Psoas muscle (tissue), 8 donors: Measurements from ENCODE around the gene COPZ2. TPM values are rescaled to one million over a fixed set of nuclear protein-coding genes. Genes with fewer than 3 reads are reported as not detected.

Experiments used
- ATAC-seq, 4 donors: fragments of 200-7000 bp; cut with Tn5 transposase; one replicate each; pipeline ENCODE4 v1.9.1; 2020; ENCODE audit warnings: moderate library complexity in 3 of 4, mild to moderate bottlenecking in 2 of 4
- DNase-seq, 2 donors: peaks; one replicate each; pipeline ENCODE4 v3.0.0-alpha.2; 2020
- H3K27ac ChIP-seq: fragments of 200-600 bp; one replicate; pipeline ENCODE4 v1.8.0; 2022
- H3K27me3 ChIP-seq, 3 donors: fragments of 200-600 bp in 1 of 3; one replicate each; pipeline versions ENCODE4 v1.6.1 to v1.8.0; 2013 to 2022; ENCODE audit warnings: low read length in 2 of 3, mild to moderate bottlenecking in 2 of 3, moderate library complexity in 1 of 3; ENCODE audit not compliant: insufficient read depth in 3 of 3
- H3K36me3 ChIP-seq, 2 donors: fragments of 200-600 bp in 1 of 2; one replicate each; pipeline versions ENCODE4 v1.6.1 to v1.8.0; 2013 to 2022; ENCODE audit warnings: low read depth in 1 of 2, mild to moderate bottlenecking in 1 of 2, moderate library complexity in 1 of 2; ENCODE audit not compliant: insufficient read depth in 1 of 2
- H3K4me1 ChIP-seq: fragments of 200-600 bp; one replicate; pipeline ENCODE4 v1.8.0; 2022
- H3K4me3 ChIP-seq: fragments of 200-600 bp; one replicate; pipeline ENCODE4 v1.8.0; 2022; ENCODE audit warnings: mild to moderate bottlenecking
- H3K9me3 ChIP-seq: fragments of 200-600 bp; one replicate; pipeline ENCODE4 v1.8.0; 2022
- CTCF ChIP-seq: fragments of 200-600 bp; IDR thresholded peaks from one replicate; pipeline ENCODE4 v1.8.0; 2022; ENCODE audit warnings: antibody characterized with exemption
- WGBS, 3 donors: extraction: QIAGEN DNeasy Blood & Tissue Kit; methylation state at CpG; one replicate each; pipeline versions ENCODE4 v1.1.6 to v1.1.7; 2013; 5-methylcytosine and 5-hydroxymethylcytosine counted together
- intact Hi-C, 2 donors: fragments of 100-400 bp; cut with DNase I; formaldehyde crosslinking; loops; one replicate each; pipeline versions ENCODE4 v1.11.0 to v1.14.2; 2022
- polyA plus RNA-seq, 3 donors: library from polyadenylated mRNA; stranded (reverse); fragments of 200-250 nt; gene quantifications; one replicate each; pipeline ENCODE4 v1.2.3, GENCODE V29; 2013
- total RNA-seq, 4 donors: library from RNA; stranded (reverse); fragmentation: NEBNext Ultra II Directional in 2 of 4; extraction: Animal tissue kit (Norgen Biotek cat#: 25700) in 2 of 4; gene quantifications; one replicate each; pipeline versions ENCODE4 v1.2.1 to v1.2.4, GENCODE V29; 2021 to 2023
- donor health status: healthy with polysubstance abuse.
- donor health status: DM: no; HTN: no; CAD: no; lungs with moderate emphysema.
- donor health status: Bipolar disorder and iron deficiency.
- donor health status: healthy.
- donor health status: DM: yes; HTN: yes; CAD: no.
- donor health status: DM: no; HTN: no; CAD: no.
- donor health status: DM: no; HTN: no; CAD: no.
- donor health status: DM: yes; HTN: yes; CAD: no.

COPZ2 gene
- total and polyA plus RNA-seq, 7 donors: 16.8 to 130 (median 56.4) TPM

GRCh38 chr17:48058393-48059124, 21.0 kb upstream of the COPZ2 start:
- Histone ChIP-seq H3K27me3 (no peaks in the 10 kb centered on the region), H3K4me3 (peak overlapping the region; percentile 6), H3K9me3 (no peaks in the 10 kb centered on the region), H3K4me1 (peaks cover 89% of the 10 kb centered on the region), H3K27ac (peak overlapping the region; percentile 77), H3K36me3 (peaks cover 32 to 90% of the 10 kb centered on the region in 2 donors)
- TF ChIP-seq CTCF: no peak
- WGBS, 3 donors: 59 to 80% (median 61%) methylated on average over 11 of the region's 11 CpGs
- ATAC-seq (no peak), DNase-seq (no peak)
- intact Hi-C loops: no loop called here

DNA sequence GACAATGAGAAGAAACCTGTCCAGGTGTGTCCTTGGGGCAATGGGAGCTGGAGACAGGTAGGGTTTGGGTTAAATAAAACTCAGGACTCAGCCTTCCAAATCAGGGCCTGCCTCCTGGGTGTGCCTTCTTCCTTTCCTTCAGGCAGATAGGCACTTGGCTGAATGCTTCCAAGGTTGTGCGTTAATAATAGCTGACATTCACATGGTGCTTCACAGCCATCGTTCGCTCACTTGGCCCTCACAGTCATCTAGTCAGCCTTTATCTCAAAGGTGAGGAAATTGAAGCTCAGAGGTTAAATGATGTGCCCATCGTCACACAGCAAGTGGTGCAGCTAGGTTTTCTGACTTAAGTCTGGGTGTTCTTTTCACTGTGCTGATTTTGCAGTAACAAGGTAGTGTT, 20.0 kb upstream of the COPZ2 start:
- peak overlapping the region; percentile 77 for H3K27ac ChIP-seq
- DNase-seq: no peak
- intact Hi-C loops: no loop called here

DNA sequence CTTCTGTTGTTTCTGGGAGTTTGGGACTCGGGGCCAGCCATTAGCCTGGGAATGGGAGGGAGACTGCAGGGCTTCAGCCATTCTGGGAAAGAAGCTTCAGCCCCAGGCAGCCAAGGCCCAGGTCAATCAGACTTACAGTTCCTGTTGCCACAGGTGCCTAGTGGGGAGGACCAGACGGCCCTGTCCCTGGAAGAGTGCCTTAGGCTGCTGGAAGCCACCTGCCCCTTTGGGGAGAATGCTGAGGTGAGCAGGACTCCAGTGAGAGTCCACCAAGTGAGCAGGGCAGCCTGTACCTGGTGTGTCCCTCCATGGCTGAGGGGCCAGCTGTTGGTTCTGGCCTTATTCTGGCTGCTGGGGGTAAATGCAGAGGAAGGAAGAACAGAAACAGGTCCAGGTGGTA, 19.3 kb upstream of the COPZ2 start:
- ATAC-seq (no peak), DNase-seq (no peak)
- Histone ChIP-seq H3K9me3 (no peaks in the 10 kb centered on the region), H3K27me3 (no peaks in the 10 kb centered on the region), H3K27ac (peak overlapping the region; percentile 61), H3K36me3 (peaks cover 30 to 85% of the 10 kb centered on the region in 2 donors), H3K4me1 (peaks cover 87% of the 10 kb centered on the region), H3K4me3 (peak overlapping the region; percentile 87)
- no peak for TF ChIP-seq CTCF
- WGBS, 3 donors: 44 to 75% (median 49%) methylated on average over 2 of the region's 2 CpGs
- intact Hi-C loops: no loop called here

More for the DNA sequence above, 20.0 kb upstream of the COPZ2 start:
- Histone ChIP-seq H3K36me3 (peaks cover 32 to 85% of the 10 kb centered on the region in 2 donors), H3K27me3 (no peaks in the 10 kb centered on the region), H3K9me3 (no peaks in the 10 kb centered on the region), H3K4me1 (peaks cover 88% of the 10 kb centered on the region), H3K4me3 (peak overlapping the region; percentile 6)
- WGBS, 3 donors: 17 to 30% (median 23%) methylated on average over 4 of the region's 4 CpGs
- no peak for TF ChIP-seq CTCF
- no peak for ATAC-seq

DNA sequence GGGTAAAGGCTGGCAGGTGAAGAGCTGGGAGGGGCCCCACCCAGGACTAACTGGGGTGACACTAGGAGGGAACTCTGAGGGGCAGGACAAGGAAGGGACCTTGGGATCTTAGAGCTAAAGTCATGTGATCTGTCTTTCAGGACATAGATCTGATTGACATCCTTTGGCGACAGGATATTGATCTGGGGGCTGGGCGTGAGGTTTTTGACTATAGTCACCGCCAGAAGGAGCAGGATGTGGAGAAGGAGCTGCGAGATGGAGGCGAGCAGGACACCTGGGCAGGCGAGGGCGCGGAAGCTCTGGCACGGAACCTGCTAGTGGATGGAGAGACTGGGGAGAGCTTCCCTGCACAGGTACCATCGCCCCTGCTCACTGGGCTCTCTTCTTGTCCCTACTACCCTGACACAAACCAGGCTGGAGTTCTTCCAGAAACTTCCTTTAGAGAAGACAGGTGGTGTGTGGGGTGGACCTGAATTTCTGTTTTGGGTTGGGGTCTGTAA, 18.7 kb upstream of the COPZ2 start:
- H3K27ac ChIP-seq: peak overlapping the region; percentile 61

More for the DNA sequence above, 18.7 kb upstream of the COPZ2 start:
- H3K4me1 ChIP-seq: peaks cover 83% of the 10 kb centered on the region
- DNase-seq (no peak), ATAC-seq (no peak)
- no peaks in the 10 kb centered on the region for H3K9me3 ChIP-seq
- peaks cover 28 to 83% of the 10 kb centered on the region in 2 donors for H3K36me3 ChIP-seq
- WGBS, 3 donors: 87 to 93% (median 91%) methylated on average over 10 of the region's 10 CpGs
- peak overlapping the region; percentile 87 for H3K4me3 ChIP-seq
- intact Hi-C loops: no loop called here
- no peaks in the 10 kb centered on the region for H3K27me3 ChIP-seq
- TF ChIP-seq CTCF: no peak
